NCI-H510A treated with DMSO at 0.1 percent for 48 hours (cell line): ENCODE measurements around the gene SIRPA.

Experiments used
- DNase-seq: peaks from one replicate; lab custom pipeline; 2025; lab: John Stamatoyannopoulos, UW

SIRPA gene

DNA sequence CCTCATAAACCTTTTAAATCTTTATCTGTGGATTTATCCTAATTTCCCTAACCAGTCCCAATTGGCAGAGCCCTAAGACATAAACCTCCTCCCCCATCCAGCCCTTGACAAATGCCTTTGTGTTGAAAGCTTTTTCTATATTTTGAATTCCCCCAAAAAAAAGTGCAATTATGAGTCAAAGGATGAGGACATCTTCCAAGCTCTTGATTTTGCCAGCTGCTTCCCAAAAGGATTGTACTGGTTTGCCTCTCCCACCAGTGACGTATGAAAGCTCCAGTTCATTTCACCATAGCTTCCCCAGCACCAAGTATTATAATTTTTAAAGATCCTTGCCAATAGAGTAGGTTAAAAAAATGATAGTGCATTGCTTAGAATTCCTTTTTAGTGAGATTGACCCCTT lies 38.9 kb downstream of the SIRPA start:
- DNase-seq: no peak

DNA sequence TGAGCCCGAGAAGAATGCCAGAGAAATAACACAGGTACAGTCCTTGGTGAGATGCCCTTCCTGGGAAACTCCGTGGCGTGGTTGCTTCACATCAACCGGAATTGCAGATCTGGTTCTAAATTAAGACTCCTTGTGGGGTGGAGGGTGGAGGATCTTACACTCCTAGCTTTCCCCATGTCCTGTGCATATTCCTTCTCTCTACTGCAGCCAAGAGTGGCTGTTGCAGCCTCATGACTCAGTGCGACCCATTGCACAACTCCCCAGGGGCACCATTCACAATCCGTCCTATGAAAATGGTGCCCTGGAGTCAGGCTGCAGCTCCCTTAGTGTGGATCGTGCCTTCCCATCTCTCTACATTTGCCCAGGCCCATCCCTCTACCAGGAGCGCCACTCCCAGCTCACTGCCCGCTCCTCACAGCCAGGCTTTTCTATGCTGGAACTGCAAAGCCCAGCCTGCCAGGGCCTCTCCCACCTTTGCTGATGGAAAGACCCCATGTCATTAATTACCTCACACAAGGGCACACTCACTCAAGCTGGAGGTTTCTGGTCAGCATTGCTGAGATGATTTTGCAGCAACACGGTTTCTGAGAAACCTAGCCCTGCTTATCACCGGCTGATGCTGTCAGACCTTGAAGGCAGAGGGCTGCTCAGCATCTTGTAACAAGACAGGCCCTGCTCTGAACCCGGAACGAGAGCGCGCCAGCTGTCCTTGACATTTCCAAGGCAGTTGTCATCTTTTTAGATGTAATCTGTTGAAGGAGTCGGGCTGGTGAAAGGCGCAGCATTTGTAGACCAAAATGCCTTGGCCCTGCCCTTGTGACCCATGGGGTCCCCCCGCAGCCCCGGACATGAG lies 39.7 kb downstream of the SIRPA start:
- DNase-seq: no peak

DNA sequence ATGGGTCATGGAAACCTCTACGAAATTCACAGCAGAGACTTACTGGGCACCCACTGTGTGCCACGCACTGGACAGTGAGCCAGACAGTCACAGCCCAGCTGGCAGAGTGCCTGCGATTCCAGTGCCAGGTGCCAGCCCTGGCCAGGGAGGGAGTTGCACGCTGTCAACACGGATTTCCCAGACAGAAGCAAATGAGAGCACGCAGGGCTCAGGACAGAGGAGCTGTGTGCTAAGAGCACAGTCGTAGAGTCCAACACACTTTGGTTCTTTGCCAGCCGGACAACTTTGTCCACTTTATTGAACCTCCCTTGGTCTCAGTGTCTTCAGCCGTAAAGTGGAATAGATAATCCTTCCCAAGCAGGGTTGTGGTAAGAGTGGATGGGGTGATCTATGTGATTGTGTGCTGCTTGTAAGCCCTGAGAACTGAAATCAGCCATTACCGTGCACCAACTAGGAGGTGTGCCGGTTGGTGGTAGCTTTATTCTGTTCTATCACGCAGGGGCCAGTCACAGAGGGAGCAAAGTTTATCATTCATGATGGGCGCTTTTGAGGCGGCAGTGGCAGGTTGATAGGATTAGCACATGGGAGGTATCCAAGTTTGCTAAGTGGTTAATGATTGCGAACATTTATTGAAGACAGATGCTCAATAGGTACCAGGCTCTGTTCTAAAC lies 40.6 kb downstream of the SIRPA start:
- DNase-seq: no peak

DNA sequence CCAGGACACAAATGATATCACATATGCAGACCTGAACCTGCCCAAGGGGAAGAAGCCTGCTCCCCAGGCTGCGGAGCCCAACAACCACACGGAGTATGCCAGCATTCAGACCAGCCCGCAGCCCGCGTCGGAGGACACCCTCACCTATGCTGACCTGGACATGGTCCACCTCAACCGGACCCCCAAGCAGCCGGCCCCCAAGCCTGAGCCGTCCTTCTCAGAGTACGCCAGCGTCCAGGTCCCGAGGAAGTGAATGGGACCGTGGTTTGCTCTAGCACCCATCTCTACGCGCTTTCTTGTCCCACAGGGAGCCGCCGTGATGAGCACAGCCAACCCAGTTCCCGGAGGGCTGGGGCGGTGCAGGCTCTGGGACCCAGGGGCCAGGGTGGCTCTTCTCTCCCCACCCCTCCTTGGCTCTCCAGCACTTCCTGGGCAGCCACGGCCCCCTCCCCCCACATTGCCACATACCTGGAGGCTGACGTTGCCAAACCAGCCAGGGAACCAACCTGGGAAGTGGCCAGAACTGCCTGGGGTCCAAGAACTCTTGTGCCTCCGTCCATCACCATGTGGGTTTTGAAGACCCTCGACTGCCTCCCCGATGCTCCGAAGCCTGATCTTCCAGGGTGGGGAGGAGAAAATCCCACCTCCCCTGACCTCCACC lies 42.2 kb downstream of the SIRPA start:
- DNase-seq: no peak

DNA sequence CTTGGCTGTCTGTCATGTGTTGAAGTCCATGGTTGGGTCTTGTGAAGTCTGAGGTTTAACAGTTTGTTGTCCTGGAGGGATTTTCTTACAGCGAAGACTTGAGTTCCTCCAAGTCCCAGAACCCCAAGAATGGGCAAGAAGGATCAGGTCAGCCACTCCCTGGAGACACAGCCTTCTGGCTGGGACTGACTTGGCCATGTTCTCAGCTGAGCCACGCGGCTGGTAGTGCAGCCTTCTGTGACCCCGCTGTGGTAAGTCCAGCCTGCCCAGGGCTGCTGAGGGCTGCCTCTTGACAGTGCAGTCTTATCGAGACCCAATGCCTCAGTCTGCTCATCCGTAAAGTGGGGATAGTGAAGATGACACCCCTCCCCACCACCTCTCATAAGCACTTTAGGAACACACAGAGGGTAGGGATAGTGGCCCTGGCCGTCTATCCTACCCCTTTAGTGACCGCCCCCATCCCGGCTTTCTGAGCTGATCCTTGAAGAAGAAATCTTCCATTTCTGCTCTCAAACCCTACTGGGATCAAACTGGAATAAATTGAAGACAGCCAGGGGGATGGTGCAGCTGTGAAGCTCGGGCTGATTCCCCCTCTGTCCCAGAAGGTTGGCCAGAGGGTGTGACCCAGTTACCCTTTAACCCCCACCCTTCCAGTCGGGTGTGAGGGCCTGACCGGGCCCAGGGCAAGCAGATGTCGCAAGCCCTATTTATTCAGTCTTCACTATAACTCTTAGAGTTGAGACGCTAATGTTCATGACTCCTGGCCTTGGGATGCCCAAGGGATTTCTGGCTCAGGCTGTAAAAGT lies 43.5 kb downstream of the SIRPA start:
- DNase-seq: no peak

DNA sequence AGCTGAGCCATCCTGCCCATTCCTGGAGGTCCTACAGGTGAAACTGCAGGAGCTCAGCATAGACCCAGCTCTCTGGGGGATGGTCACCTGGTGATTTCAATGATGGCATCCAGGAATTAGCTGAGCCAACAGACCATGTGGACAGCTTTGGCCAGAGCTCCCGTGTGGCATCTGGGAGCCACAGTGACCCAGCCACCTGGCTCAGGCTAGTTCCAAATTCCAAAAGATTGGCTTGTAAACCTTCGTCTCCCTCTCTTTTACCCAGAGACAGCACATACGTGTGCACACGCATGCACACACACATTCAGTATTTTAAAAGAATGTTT lies 44.0 kb downstream of the SIRPA start:
- no peak for DNase-seq

DNA sequence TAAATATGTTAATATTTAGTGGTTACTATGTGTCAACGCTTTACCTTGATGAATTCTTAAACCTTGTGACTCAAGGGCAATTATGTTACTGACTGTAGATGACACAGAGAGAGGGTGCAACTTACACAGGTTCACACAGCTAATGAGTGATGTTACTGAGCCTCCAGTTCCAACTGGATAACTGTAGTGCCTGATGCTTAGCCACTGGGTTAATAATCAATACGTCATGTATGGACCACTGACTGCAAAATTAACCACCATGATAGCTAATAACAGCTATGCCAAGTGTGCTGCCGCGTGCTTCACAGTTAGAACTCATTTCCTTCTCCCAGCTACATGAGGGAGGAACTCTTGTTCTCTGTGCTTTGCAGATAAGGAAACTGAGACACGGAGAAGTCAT lies 45.4 kb downstream of the SIRPA start:
- DNase-seq: no peak

DNA sequence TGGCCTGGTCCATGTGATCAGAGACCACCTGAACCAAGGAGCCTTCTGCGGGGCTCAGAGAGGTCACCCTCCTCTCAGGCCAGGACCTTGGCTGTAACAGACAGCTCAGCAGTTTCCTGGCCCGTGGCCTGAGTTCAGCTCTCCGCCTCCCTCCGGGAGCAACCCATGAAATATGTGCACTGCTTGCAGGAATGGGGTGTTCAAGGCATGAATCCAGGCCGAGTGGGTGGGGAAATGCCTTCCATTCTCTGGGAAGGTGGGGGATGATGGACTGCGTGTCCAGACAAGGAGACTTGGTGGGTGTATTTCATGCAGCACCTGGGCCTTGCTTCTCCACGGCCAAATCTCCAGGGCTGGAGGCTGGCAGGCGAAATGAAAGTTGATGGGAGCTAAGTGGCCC lies 46.0 kb downstream of the SIRPA start:
- no peak for DNase-seq

DNA sequence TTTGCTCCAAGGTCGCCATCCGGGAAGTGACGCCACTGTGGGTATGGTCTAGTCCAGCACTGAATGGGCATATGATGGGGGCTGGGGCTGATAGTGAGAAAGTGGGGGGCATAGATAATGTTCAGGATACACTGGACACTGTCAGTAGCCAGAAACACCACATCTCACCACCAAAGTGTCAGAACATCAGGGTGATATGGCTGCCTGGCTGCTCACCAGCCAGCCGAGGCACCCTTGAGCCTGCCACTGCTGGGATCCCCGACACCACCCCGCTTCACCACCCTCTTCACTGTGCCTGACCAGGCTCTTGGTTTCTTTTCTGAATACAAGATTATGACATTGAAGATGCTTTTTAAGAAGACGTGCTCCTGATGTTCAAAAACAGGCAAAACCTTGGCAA lies 46.9 kb downstream of the SIRPA start:
- DNase-seq: no peak

DNA sequence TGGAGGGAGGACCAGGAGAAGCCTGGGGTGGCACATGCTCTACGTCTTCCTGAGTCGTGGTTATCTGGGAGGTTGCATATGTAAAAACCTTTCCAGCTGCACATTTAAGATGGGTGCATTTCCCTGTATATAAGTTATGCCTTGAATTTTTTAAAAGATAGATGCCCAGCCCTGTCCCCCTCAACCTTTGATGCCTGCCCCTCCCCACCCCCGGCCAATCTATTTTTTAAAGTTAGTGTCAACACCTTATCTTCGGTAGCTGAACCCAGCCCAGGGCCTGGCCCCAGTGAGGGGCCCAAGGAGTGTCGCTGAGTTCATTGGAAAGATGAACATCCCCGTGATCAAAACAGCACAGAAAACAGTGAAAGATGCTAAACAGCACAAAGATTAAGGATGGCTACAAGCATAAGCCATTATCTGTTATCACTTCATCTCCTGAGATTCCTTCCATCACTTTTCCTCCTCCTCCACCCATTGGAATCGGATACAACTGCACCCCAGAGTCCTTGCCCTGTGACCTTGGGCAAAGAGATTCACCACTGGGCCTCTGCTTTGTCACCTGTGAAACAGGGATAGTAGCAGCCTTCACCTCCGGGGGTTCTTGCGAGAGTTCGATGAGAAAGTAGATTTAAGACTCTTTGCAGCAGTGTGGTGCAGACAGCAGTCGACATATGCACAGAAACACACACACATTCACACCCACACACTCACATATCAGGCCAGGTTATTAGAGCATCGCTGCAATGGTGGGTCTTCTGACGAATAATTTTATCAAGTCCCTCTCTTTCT lies 47.5 kb downstream of the SIRPA start:
- DNase-seq: no peak

DNA sequence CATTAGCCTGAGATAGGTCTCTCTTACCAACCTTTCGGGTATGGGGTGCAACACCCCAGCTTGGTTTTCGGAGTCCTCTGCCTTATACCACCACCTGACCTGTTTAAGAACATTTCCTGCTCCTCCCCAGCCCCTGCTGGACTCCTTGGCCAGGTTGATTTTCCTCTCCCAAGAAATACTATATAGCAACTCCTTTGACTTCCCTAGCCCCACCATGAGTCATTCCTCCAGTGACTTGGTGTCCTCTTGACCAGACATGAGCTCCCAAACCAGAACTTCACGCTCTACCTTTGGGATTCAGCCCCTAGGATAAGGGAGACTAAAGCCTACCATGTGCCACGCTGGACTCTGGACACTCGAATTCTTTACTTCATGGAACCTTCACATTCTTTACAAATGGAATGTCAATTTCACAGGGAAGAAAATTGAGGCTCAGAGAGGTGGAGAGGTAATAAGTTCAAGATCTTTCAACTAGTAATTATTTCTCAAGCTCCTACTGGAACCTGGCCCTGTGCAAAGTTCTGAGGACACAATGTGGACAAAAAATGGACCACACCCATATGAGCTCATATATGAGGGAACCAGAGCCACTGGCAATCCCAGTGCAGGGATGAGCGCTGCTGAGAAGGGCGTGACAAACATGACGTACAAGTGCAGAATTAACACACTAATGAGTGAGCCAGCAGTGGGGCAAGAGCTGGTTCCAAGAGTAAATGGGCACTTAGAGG lies 48.2 kb downstream of the SIRPA start:
- DNase-seq: no peak

DNA sequence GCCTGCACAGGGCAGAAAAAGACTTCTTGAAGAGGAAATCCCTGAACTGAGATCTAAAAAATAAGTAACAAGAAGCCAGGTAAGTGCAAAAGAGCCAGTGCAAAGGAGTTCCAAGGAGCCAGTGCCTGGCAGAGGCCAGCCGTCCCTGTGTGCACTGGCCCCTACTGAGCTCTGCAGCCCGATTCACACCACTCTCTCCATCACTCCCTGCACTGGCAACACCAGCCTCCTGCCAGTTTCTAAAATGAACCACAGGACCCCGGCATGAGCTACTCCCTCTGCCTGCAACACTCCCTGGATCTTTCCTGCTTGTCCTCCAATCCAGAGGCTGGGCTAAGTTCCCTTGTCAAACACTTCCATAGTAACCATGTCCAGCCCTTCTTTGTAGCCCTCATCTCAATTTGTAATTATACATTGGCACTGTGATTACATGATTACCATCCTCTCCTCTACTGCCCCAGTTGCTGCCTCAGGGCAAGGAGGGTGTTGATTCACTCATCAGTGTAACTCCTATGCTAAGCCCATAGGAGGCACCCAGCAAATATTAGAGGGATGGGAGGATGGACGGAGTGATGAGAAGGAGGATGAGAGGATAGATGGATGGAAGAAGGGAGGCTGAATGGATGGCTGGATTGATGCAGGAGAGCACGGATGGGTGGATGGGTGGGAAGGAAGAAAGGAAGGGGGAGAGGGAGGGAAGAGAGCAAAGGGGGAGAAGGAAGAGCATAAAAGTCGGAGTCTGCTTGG lies 49.3 kb downstream of the SIRPA start:
- no peak for DNase-seq

DNA sequence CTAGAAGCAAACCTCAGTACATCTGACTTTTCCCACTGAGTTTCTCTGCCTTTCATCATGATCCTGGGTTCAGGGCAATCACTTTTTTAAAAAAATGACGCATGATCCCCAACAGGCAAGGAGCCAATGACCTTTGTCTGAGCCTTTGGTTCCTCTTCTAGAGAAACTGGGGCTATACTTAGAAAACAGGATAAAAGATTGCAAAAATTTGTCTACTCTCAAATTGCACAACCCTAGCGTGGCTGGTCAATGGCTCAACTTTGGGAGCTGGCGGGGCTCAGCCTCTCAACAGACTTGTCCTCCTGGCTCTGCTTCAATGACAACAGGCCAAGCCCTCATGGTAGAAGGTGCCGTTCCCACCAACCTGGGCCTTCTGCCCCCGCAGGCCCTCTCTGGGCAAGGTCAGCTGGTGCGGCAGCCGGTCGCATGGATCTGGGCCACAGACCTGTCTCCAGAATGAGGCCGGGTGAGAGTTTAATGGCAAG lies 50.0 kb downstream of the SIRPA start:
- no peak for DNase-seq

DNA sequence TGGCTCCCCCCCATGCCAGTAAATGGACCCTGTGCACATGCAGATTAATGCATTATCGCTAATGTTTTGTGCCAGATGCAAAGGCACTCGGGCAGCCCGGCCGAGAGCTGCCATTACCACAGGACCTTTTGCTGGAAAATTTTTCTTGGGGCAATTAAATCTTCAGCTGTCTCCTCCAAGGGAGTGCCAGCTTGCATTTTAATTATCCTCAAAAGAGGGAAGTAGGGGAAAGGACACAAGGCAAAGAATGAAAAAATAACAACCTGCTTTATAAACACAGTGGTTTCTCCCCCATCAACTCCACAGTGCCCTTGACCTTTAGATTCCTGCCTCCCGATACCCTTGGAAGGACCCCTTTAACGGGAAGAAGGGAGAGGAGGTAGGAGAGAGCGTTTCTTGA lies 50.5 kb downstream of the SIRPA start:
- DNase-seq: no peak

DNA sequence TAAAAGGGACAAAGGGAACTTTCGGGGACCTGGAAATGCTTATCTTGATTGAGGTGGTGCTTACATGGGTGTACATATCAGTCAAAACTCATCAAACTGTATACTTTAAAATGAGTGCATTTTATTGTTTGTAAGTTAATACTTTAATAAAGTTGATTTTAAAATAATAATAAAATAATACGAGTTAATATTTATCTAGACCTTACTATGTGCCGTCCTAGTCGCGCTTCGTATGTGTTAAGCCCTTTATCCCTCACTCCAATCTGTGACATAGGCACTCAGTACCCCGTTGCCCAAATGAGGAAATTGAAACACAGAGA lies 51.2 kb downstream of the SIRPA start:
- no peak for DNase-seq

DNA sequence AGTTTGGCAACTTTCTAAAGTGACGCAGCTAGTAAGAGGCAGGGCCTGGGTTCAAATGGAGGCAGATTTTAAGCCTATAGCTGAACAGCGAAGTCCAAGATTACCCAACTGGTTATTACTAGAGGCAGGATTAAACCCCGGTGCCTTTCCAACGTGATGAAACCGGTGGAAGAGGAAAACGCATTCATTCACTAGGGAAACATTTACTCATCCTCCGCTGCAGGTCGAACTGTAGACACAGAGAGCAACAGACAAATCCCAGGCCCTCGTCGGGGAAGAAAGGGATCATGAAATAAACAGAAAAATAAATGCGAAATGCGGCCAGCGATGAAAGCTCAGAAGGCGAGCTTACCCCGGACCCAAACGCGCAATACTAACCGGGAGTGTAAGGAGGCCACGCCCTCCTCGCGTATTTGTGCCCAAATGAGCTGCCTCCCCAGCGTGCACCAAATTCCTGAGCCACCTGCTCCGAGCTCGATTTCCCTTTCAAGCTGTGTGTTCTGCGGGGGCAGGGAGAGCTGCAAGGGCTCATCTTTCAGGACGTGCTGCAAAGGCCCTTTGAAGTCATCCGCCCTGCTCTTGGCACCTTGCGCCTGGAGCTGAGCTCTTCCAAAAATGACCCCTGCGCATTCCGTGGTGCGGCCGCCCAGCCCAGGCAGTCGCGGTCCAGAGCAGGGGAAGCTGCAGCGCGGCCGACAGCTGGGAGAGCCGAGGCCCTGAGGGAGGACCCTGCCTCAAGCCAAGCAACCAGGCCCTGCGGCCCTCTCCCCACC lies 51.7 kb downstream of the SIRPA start:
- DNase-seq: no peak

DNA sequence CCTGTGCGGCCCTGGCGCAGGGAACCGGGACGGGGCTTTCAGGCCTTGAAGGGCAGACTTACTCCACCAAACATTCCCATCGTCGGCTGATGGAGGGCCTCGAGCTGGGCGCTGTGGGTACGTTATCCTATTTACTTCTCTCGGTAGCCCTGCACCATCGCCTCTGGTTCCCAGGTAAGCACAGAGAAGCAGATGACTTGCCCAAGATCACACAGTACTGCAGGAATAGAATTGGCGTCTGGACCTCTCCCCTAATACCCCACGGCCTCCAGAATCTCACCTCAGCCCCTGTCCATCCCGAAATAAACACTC lies 52.3 kb downstream of the SIRPA start:
- DNase-seq: no peak

DNA sequence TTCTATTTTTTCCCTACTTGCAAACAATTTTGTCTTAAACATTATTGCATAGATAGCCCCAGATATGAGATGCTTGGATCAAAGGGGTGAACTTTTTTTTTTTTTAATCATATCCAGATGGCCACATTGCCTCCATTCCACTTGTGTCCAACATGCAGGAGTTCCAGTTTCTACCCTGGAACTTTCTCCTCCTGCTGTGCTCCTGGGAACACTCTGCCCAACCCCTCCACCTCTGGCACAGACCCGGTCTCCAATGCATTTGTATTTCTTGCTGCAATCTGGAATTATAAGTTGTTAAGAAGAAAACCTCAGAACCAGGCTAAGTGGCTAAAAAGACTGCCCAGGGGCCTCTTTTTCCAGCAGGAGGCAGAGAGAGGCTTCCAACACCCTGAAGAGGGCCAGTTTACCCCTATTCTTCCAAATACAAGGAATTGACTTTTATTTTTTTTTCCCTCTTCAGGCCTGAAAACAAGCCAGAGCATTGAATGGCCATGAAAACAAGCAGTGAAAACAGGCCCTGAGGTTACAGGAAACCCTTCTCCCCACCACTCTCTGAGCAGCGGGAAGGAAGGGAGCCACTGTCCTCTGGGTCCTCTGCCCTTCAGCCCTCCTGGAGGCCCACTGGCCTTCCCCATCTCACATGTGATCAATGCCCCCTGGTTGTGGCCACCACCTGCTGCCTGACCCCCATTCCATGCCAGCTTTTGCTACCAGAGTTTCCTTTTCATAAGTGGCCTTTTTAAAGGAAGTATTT lies 54.3 kb downstream of the SIRPA start:
- no peak for DNase-seq

DNA sequence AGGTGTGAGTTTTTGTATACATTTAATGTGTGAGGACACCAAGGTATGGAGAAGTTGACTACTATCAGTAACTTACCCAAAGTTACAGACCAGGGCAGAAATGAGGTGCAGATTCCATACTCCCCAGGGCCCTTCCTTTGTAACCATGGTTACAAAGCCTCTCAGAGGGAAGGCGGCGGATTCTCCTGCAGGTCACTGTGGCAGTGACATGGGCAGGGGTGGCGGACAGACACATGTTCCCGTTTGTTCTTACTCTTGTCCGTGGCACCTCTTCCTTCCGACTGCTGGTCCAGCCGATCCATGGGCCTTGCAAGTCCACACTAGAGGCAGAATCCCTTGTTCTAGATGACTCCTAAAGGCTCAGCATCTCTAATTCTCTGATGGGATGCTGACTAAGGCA lies 55.6 kb downstream of the SIRPA start:
- DNase-seq: no peak
